HL-60 (cell line): Measurements from ENCODE around the gene PNMA3.

Experiments used
- DNase-seq, 2 experiments: peaks; one replicate each; pipeline ENCODE4 v3.0.0-alpha.2; 2010 to 2020; ENCODE audit warnings: low read depth in 1 of 2, low spot score in 1 of 2
- H3K27ac ChIP-seq: fragments of 250-450 bp; sonication (Bioruptor Pico); replicated peaks from 2 replicates; pipeline ENCODE4 v1.5.1; 2020; ENCODE audit warnings: mild to moderate bottlenecking, moderate library complexity
- H3K27me3 ChIP-seq: fragments of 250-450 bp; sonication (Bioruptor Pico); 2 replicates; pipeline ENCODE4 v1.5.1; 2021; ENCODE audit warnings: mild to moderate bottlenecking, moderate library complexity; ENCODE audit not compliant: insufficient read depth, poor library complexity, severe bottlenecking
- H3K4me3 ChIP-seq: replicated peaks from 2 replicates; pipeline ENCODE4 v1.5.1; 2011; ENCODE audit warnings: mild to moderate bottlenecking, control low read depth, low read length; ENCODE audit not compliant: insufficient read depth
- CTCF ChIP-seq: IDR thresholded peaks from one replicate; pipeline ENCODE4 v1.5.1; 2011; ENCODE audit warnings: low read length, control low read depth, inconsistent platforms; ENCODE audit not compliant: insufficient read depth
- GABPA ChIP-seq: IDR thresholded peaks from 2 replicates; pipeline ENCODE4 v1.6.1; 2012; ENCODE audit warnings: low read depth
- POLR2AphosphoS5 ChIP-seq: IDR thresholded peaks from 2 replicates; pipeline ENCODE4 v1.6.1; 2012; ENCODE audit warnings: low read depth
- REST ChIP-seq: IDR thresholded peaks from 2 replicates; pipeline ENCODE4 v1.6.1; 2012; ENCODE audit warnings: low read depth; ENCODE audit not compliant: insufficient replicate concordance
- SPI1 ChIP-seq: IDR thresholded peaks from 2 replicates; pipeline ENCODE4 v1.6.1; 2012; ENCODE audit warnings: low read depth, mild to moderate bottlenecking, borderline replicate concordance

Gene PNMA3

GRCh38 chrX:153059191-153060094, 3.2 kb downstream of the PNMA3 start:
- H3K27me3 ChIP-seq: no peaks in the 10 kb centered on the region
- TF ChIP-seq CTCF (no peak), SPI1 (no peak), GABPA (no peak), POLR2AphosphoS5 (no peak), REST (no peak)
- H3K4me3 ChIP-seq: no peak overlapping the region
- no peak overlapping the region for H3K27ac ChIP-seq
- no peak for DNase-seq

- TF ChIP-seq POLR2AphosphoS5: no peak
- TF ChIP-seq GABPA: no peak
- no peak for TF ChIP-seq CTCF
- TF ChIP-seq SPI1: no peak
- TF ChIP-seq REST: no peak
- Histone ChIP-seq H3K27ac (no peak overlapping the region), H3K4me3 (no peak overlapping the region), H3K27me3 (no peaks in the 10 kb centered on the region)
- no peak for DNase-seq
Observed at GRCh38 chrX:153060095-153060445, 3.8 kb downstream of the PNMA3 start.

- H3K27ac ChIP-seq: no peak overlapping the region
- no peaks in the 10 kb centered on the region for H3K27me3 ChIP-seq
- TF ChIP-seq POLR2AphosphoS5 (no peak), SPI1 (no peak), CTCF (no peak), REST (no peak), GABPA (no peak)
- no peak overlapping the region for H3K4me3 ChIP-seq
- no peak for DNase-seq
Observed at GRCh38 chrX:153061732-153062131, 5.5 kb downstream of the PNMA3 start.
